Measurements from ENCODE around the gene PM20D2. TPM values are rescaled to one million over a fixed set of nuclear protein-coding genes. Genes with fewer than 3 reads are reported as not detected.

PM20D2 gene
- total RNA-seq, 2 experiments from 2014 or later = 5.2 to 5.3 TPM

GRCh38 chr6:89186762-89187161 lies 40.9 kb downstream of the PM20D2 start:
- no peaks in the 10 kb centered on the region for H3K9me3 Mint-ChIP-seq
- H3K27ac Mint-ChIP-seq = no peak overlapping the region
- no peaks in the 10 kb centered on the region for H3K4me1 ChIP-seq (ENCODE audit: insufficient read depth, low read length)
- no peaks in the 10 kb centered on the region for H3K36me3 Mint-ChIP-seq (ENCODE audit: low read depth)
- H3K27me3 Mint-ChIP-seq = peaks cover 5% of the 10 kb centered on the region
- H3K4me3 Mint-ChIP-seq = no peak overlapping the region
- ATAC-seq (ENCODE audit: poor library complexity) (no peak), DNase-seq (no peak)
- peaks cover 0 to under 1% of the 10 kb centered on the region in 2 experiments for H3K9me3 ChIP-seq (ENCODE audit: control insufficient read depth in 1 of 2, insufficient read depth in 1 of 2, low read length in 2 of 2)
- no peak for TF ChIP-seq CTCF (IDR thresholded peaks at IDR 0.05)
- no peaks in the 10 kb centered on the region for H3K36me3 ChIP-seq (ENCODE audit: insufficient read depth, low read length)
- H3K27ac ChIP-seq (ENCODE audit: low read depth in 1 of 2, low read length in 2 of 2) = no peak overlapping the region
- H3K4me1 Mint-ChIP-seq (ENCODE audit: low read depth) = no peaks in the 10 kb centered on the region
- intact Hi-C loops (cut with DNase I, micrococcal nuclease) = no loop called here
- ChIA-PET CTCF (no interaction called here), POLR2A (no interaction called here)
- H3K27me3 ChIP-seq (ENCODE audit: control insufficient read depth in 1 of 2, insufficient read depth in 2 of 2, low read length in 2 of 2) = no peaks in the 10 kb centered on the region
- no peak overlapping the region for H3K4me3 ChIP-seq (ENCODE audit: low read length)

- Mint-ChIP-seq H3K4me3 (no peak overlapping the region), H3K4me1 (ENCODE audit: low read depth) (no peaks in the 10 kb centered on the region), H3K9me3 (no peaks in the 10 kb centered on the region), H3K27ac (no peak overlapping the region), H3K36me3 (ENCODE audit: low read depth) (no peaks in the 10 kb centered on the region), H3K27me3 (peaks cover 5% of the 10 kb centered on the region)
- H3K27me3 ChIP-seq (ENCODE audit: control insufficient read depth in 1 of 2, insufficient read depth in 2 of 2, low read length in 2 of 2) = no peaks in the 10 kb centered on the region
- H3K27ac ChIP-seq (ENCODE audit: low read depth in 1 of 2, low read length in 2 of 2) = no peak overlapping the region
- ChIA-PET CTCF (interaction anchor here (0.9 kb wide), 1 partner anchor 26 kb away, joined by 4 read pairs; no protein-coding TSS in a partner anchor), POLR2A (no interaction called here)
- intact Hi-C loops (cut with DNase I, micrococcal nuclease) = no loop called here
- ATAC-seq (ENCODE audit: poor library complexity) = no peak
- peaks cover 0 to 4% of the 10 kb centered on the region in 2 experiments for H3K9me3 ChIP-seq (ENCODE audit: control insufficient read depth in 1 of 2, insufficient read depth in 1 of 2, low read length in 2 of 2)
- no peaks in the 10 kb centered on the region for H3K4me1 ChIP-seq (ENCODE audit: insufficient read depth, low read length)
- H3K36me3 ChIP-seq (ENCODE audit: insufficient read depth, low read length) = no peaks in the 10 kb centered on the region
- no peak overlapping the region for H3K4me3 ChIP-seq (ENCODE audit: low read length)
- TF ChIP-seq CTCF (IDR thresholded peaks at IDR 0.05) = no peak
- no peak for DNase-seq
Measured at GRCh38 chr6:89187504-89187903, 41.6 kb downstream of the PM20D2 start.

GRCh38 chr6:89190741-89191140 lies 44.9 kb downstream of the PM20D2 start:
- Mint-ChIP-seq H3K4me3 (no peak overlapping the region), H3K36me3 (ENCODE audit: low read depth) (no peaks in the 10 kb centered on the region), H3K4me1 (ENCODE audit: low read depth) (no peaks in the 10 kb centered on the region), H3K27me3 (peaks cover 5% of the 10 kb centered on the region), H3K27ac (no peak overlapping the region), H3K9me3 (peaks cover 11% of the 10 kb centered on the region)
- intact Hi-C loops (cut with DNase I, micrococcal nuclease) = no loop called here
- no peaks in the 10 kb centered on the region for H3K27me3 ChIP-seq (ENCODE audit: control insufficient read depth in 1 of 2, insufficient read depth in 2 of 2, low read length in 2 of 2)
- no peak for DNase-seq
- no peak overlapping the region for H3K27ac ChIP-seq (ENCODE audit: low read depth in 1 of 2, low read length in 2 of 2)
- no peak for TF ChIP-seq CTCF (IDR thresholded peaks at IDR 0.05)
- peaks cover 17 to 25% of the 10 kb centered on the region in 2 experiments for H3K9me3 ChIP-seq (ENCODE audit: control insufficient read depth in 1 of 2, insufficient read depth in 1 of 2, low read length in 2 of 2)
- CTCF ChIA-PET = no interaction called here
- no peak overlapping the region for H3K4me3 ChIP-seq (ENCODE audit: low read length)
- no peaks in the 10 kb centered on the region for H3K4me1 ChIP-seq (ENCODE audit: insufficient read depth, low read length)
- POLR2A ChIA-PET = no interaction called here
- H3K36me3 ChIP-seq (ENCODE audit: insufficient read depth, low read length) = no peaks in the 10 kb centered on the region
- no peak for ATAC-seq (ENCODE audit: poor library complexity)
